Right lung (tissue), 5 donors: ENCODE results near the gene AMPD3. TPM values are rescaled to one million over a fixed set of nuclear protein-coding genes. Genes with fewer than 3 reads are reported as not detected.
A peak's percentile ranks its signal among the peaks of the same experiment; 100 is the strongest.

Source experiments
- DNase-seq, 2 donors: peaks; one replicate each; pipeline ENCODE4 v3.0.0-alpha.2; 2013
- polyA plus RNA-seq, 5 donors: library from polyadenylated mRNA; unstranded; fragments of 120-200 nt; gene quantifications; one replicate each; pipeline versions ENCODE4 v1.2.1 to v1.2.3, GENCODE V29; 2013; ENCODE audit warnings: inconsistent platforms in 1 of 5, low replicate concordance in 1 of 5; ENCODE audit not compliant: insufficient read length in 5 of 5, insufficient read depth in 1 of 5

The AMPD3 gene
- polyA plus RNA-seq, 5 donors: 6.1 to 10.4 (median 7.4) TPM

GRCh38 chr11:10533323-10533722 lies 78.3 kb downstream of the AMPD3 start:
- no peak for DNase-seq

GRCh38 chr11:10534316-10534715 lies 79.3 kb downstream of the AMPD3 start:
- no peak for DNase-seq

- no peak for DNase-seq
These were observed 82.5 kb downstream of the AMPD3 start for GRCh38 chr11:10537600-10537999.

- DNase-seq: no peak
These were observed 83.9 kb downstream of the AMPD3 start for GRCh38 chr11:10538924-10539323.

GRCh38 chr11:10539339-10539738 lies 84.3 kb downstream of the AMPD3 start:
- DNase-seq: no peak

GRCh38 chr11:10540546-10540914 lies 85.5 kb downstream of the AMPD3 start:
- DNase-seq: peak in 1 of 2 donors; percentile 49

- peak; percentile 95 for DNase-seq
These were observed 86.0 kb downstream of the AMPD3 start, which contains the start of gene RNF141 for GRCh38 chr11:10540915-10541560. Gene RNF141, minus strand, starts transcription at chr11:10541187. Its CDS starts 7,029 bp downstream, at chr11:10534158.

GRCh38 chr11:10541561-10541930 lies 86.5 kb downstream of the AMPD3 start:
- DNase-seq: no peak

GRCh38 chr11:10542776-10543175 lies 87.7 kb downstream of the AMPD3 start:
- no peak for DNase-seq

- DNase-seq: no peak
These were observed 88.7 kb downstream of the AMPD3 start for GRCh38 chr11:10543782-10544181.

GRCh38 chr11:10544491-10545465 lies 89.7 kb downstream of the AMPD3 start:
- DNase-seq: no peak

GRCh38 chr11:10550503-10551289 lies 95.6 kb downstream of the AMPD3 start:
- DNase-seq: no peak

GRCh38 chr11:10551290-10551592 lies 96.2 kb downstream of the AMPD3 start:
- no peak for DNase-seq

GRCh38 chr11:10551845-10552352 lies 96.8 kb downstream of the AMPD3 start:
- no peak for DNase-seq

- no peak for DNase-seq
These were observed 101.5 kb downstream of the AMPD3 start for GRCh38 chr11:10556590-10556989.

Other genes starting within 250 kb of the AMPD3 start
- gene SBF2, start 161.0 kb upstream of the AMPD3 start, polyA plus RNA-seq: 10 to 100 TPM; 40.8 to 61.2 (median 50.1) TPM
- gene ADM, start 150.2 kb upstream of the AMPD3 start, polyA plus RNA-seq: 10 to 100 TPM; 10.2 to 19.4 (median 12.3) TPM
- 10 to 100 TPM; 28.8 to 45.0 (median 37.3) TPM for gene RNF141, start 85.9 kb downstream of the AMPD3 start, polyA plus RNA-seq
- gene LYVE1, start 113.4 kb downstream of the AMPD3 start, polyA plus RNA-seq: 100 to 1,000 TPM; 134 to 241 (median 194) TPM
- 10 to 100 TPM in 4 of 5 donors, 1 to 10 TPM in 1; 9.7 to 21.0 (median 13.3) TPM for gene IRAG1, start 238.5 kb downstream of the AMPD3 start, polyA plus RNA-seq